Bronchial epithelial cell (primary cell): ENCODE data around the gene USP54. TPM values are rescaled to one million over a fixed set of nuclear protein-coding genes. Genes with fewer than 3 reads are reported as not detected.

ENCODE experiments used
- DNase-seq: peaks from one replicate; pipeline ENCODE4 v3.0.0-alpha.2; 2010; ENCODE audit warnings: low read depth
- FAIRE-seq: peaks from 2 replicates; lab custom pipeline; 2011; peaks lifted over from hg19 to GRCh38; lab: Jason Lieb, UNC
- H3K27me3 ChIP-seq: 2 replicates; pipeline ENCODE4 v1.5.1; 2011; ENCODE audit warnings: low read length; ENCODE audit not compliant: control insufficient read depth, insufficient read depth
- H3K36me3 ChIP-seq: 2 replicates; pipeline ENCODE4 v1.5.1; 2011; ENCODE audit warnings: low read length; ENCODE audit not compliant: control insufficient read depth, insufficient read depth
- H3K4me3 ChIP-seq: 2 replicates; pipeline ENCODE4 v1.5.1; 2011; ENCODE audit warnings: mild to moderate bottlenecking, low read depth, low read length, control low read depth
- total RNA-seq: library from RNA; depleted of rRNA; stranded (reverse); fragments of >200 nt; gene quantifications from 2 replicates; pipeline ENCODE4 v1.2.1, GENCODE V29; 2014
- TF ChIP-seq, protein P1 (sequence below): IDR thresholded peaks from 2 replicates; pipeline ENCODE4 v1.5.1; 2011; ENCODE audit warnings: mild to moderate bottlenecking, moderate library complexity, low read length, control low read depth, inconsistent platforms; ENCODE audit not compliant: insufficient read depth, severe bottlenecking

USP54 gene
- total RNA-seq, 1 donor from 2014 or later: 5.8 TPM

DNA sequence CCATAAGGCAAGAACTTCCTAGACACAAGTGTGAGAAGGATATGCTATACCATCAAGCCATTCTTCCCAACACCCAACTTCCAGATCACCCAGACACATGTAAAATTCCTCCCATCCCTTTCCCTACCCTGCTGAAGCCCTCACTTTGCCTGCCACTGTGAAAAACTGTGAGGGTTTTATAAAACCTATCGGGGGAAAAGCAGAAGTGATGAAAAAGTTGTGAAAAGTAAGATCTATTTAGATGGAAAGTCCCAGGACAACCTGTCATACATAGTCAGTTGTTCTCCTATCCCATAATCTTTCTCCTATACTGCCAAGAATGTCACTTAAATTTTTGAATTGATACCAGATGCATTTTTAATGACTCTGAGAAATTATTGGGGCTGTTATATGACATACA is 56.3 kb downstream of the USP54 start:
- H3K36me3 ChIP-seq: no peaks in the 10 kb centered on the region
- FAIRE-seq (no peak), DNase-seq (no peak)
- no peaks in the 10 kb centered on the region for H3K27me3 ChIP-seq
- TF ChIP-seq, protein P1, sequence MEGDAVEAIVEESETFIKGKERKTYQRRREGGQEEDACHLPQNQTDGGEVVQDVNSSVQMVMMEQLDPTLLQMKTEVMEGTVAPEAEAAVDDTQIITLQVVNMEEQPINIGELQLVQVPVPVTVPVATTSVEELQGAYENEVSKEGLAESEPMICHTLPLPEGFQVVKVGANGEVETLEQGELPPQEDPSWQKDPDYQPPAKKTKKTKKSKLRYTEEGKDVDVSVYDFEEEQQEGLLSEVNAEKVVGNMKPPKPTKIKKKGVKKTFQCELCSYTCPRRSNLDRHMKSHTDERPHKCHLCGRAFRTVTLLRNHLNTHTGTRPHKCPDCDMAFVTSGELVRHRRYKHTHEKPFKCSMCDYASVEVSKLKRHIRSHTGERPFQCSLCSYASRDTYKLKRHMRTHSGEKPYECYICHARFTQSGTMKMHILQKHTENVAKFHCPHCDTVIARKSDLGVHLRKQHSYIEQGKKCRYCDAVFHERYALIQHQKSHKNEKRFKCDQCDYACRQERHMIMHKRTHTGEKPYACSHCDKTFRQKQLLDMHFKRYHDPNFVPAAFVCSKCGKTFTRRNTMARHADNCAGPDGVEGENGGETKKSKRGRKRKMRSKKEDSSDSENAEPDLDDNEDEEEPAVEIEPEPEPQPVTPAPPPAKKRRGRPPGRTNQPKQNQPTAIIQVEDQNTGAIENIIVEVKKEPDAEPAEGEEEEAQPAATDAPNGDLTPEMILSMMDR: no peak
- no peak overlapping the region for H3K4me3 ChIP-seq

- DNase-seq (peak; percentile 67), FAIRE-seq (no peak)
- H3K36me3 ChIP-seq: no peaks in the 10 kb centered on the region
These were observed 61.9 kb downstream of the USP54 start for GRCh38 chr10:73529089-73529832.

GRCh38 chr10:73522263-73522662 is 68.9 kb downstream of the USP54 start:
- peaks cover 2% of the 10 kb centered on the region for H3K36me3 ChIP-seq
- DNase-seq (no peak), FAIRE-seq (no peak)
- TF ChIP-seq, protein P1: no peak
- H3K4me3 ChIP-seq: no peak overlapping the region
- no peaks in the 10 kb centered on the region for H3K27me3 ChIP-seq

More at GRCh38 chr10:73529089-73529832, 61.9 kb downstream of the USP54 start:
- TF ChIP-seq, protein P1: peak; percentile 52
- H3K4me3 ChIP-seq: no peak overlapping the region
- H3K27me3 ChIP-seq: no peaks in the 10 kb centered on the region

GRCh38 chr10:73519336-73519735 is 71.8 kb downstream of the USP54 start:
- peaks cover 2% of the 10 kb centered on the region for H3K36me3 ChIP-seq
- H3K27me3 ChIP-seq: no peaks in the 10 kb centered on the region
- TF ChIP-seq, protein P1: no peak
- no peak for FAIRE-seq
- H3K4me3 ChIP-seq: no peak overlapping the region
- DNase-seq: no peak

DNA sequence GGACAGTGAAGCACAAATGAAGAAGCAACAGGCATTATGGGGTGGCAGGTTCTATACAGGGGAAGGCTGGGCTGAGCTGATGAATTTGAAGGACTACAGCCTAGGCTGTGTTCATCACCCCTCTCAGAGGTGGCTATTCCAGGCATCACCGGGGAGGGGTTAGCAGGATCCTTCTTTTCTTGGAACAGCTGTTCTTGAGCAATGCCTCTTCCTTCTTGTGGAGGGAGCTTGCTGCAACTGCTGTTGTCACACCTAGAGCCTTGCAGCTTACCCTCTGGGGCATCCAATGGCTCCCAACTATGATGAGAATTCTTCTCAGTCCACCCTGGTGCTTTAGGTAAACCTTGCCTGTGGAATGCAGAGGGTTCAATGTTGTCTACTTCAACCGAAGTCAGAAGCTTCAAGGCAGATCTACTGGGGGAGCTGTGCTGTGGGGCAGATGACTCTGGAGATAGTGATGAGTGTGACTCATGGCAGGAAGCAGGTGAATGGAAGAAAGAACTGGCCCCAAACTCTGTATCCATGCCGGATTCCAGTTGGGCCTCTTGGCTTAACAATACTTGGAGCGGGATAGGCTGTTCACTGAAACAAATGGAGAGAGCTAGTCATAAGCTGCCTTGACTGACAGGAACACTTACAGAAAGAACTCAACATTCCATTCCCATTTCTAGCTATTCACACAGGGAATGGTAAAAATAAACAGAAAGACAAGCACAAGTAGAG is 73.8 kb downstream of the USP54 start:
- Histone ChIP-seq H3K36me3 (peaks cover 2% of the 10 kb centered on the region), H3K4me3 (no peak overlapping the region), H3K27me3 (no peaks in the 10 kb centered on the region)
- peak; percentile 83 for FAIRE-seq
- peak; percentile 39 for DNase-seq
- TF ChIP-seq, protein P1: no peak
